SK-MEL-5 (cell line): ENCODE results near the gene ATG101. TPM values are rescaled to one million over a fixed set of nuclear protein-coding genes. Genes with fewer than 3 reads are reported as not detected.

ENCODE experiments used
- DNase-seq: peaks from one replicate; pipeline ENCODE4 v3.0.0-alpha.2; 2016; ENCODE audit warnings: low read depth, low spot score
- in situ Hi-C: cut with HindIII; loops from 2 replicates; pipeline ENCODE4 v1.10.0; 2016; ENCODE audit warnings: low sequenced_read_pairs, high pct_unique_total_duplicates, low pct_unique_long_range_greater_than_20kb
- total RNA-seq: library from RNA; depleted of rRNA; stranded (reverse); fragments of >200 nt; shearing (Covaris generic); gene quantifications from 2 replicates; pipeline ENCODE4 v1.2.3, GENCODE V29; 2014

Gene ATG101
- total RNA-seq, 1 experiment from 2014 or later: 90.4 TPM

GRCh38 chr12:52054231-52054832 lies 15.4 kb upstream of the ATG101 start:
- DNase-seq: no peak
- in situ Hi-C loops: no loop called here

GRCh38 chr12:52054833-52055730 lies 14.7 kb upstream of the ATG101 start:
- DNase-seq: no peak
- in situ Hi-C loops: no loop called here

GRCh38 chr12:52055731-52056711 lies 13.8 kb upstream of the ATG101 start:
- no peak for DNase-seq
- in situ Hi-C loops: no loop called here

DNA sequence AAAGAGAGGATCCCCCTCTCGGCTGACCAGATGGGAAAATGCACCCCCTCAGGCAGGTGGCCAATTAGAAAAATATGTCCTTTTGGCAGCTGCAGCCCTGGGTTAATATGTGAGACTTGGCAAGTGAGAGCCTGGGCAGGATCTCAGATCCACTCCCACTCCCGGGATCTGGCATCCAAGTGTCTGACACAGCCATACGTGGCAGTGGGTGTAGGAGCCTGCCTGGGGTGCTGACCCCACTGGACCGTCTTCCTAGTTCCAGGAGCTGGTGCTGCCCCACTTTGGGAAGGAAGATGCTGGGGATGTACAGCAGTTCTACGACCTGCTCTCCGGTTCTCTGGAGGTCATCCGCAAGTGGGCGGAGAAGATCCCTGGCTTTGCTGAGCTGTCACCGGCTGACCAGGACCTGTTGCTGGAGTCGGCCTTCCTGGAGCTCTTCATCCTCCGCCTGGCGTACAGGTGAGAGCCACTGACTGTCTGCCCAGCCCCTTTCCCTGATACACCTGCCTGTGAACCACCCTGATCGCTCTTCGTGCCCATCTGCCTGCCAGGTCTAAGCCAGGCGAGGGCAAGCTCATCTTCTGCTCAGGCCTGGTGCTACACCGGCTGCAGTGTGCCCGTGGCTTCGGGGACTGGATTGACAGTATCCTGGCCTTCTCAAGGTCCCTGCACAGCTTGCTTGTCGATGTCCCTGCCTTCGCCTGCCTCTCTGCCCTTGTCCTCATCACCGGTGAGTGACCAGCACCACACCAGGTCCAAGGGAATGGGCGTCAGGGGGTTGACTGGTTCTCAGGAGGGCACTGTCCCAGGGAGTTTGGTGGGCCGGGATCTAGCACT lies 12.8 kb upstream of the ATG101 start:
- in situ Hi-C loops: no loop called here

GRCh38 chr12:52057638-52058576 lies 11.9 kb upstream of the ATG101 start:
- DNase-seq: no peak
- in situ Hi-C loops: no loop called here

More for the DNA sequence above, 12.8 kb upstream of the ATG101 start:
- DNase-seq: no peak

DNA sequence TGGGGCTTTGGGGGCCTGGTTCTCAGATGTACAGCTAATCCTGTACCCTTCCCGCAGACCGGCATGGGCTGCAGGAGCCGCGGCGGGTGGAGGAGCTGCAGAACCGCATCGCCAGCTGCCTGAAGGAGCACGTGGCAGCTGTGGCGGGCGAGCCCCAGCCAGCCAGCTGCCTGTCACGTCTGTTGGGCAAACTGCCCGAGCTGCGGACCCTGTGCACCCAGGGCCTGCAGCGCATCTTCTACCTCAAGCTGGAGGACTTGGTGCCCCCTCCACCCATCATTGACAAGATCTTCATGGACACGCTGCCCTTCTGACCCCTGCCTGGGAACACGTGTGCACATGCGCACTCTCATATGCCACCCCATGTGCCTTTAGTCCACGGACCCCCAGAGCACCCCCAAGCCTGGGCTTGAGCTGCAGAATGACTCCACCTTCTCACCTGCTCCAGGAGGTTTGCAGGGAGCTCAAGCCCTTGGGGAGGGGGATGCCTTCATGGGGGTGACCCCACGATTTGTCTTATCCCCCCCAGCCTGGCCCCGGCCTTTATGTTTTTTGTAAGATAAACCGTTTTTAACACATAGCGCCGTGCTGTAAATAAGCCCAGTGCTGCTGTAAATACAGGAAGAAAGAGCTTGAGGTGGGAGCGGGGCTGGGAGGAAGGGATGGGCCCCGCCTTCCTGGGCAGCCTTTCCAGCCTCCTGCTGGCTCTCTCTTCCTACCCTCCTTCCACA lies 11.0 kb upstream of the ATG101 start:
- no peak for DNase-seq
- in situ Hi-C loops: no loop called here

DNA sequence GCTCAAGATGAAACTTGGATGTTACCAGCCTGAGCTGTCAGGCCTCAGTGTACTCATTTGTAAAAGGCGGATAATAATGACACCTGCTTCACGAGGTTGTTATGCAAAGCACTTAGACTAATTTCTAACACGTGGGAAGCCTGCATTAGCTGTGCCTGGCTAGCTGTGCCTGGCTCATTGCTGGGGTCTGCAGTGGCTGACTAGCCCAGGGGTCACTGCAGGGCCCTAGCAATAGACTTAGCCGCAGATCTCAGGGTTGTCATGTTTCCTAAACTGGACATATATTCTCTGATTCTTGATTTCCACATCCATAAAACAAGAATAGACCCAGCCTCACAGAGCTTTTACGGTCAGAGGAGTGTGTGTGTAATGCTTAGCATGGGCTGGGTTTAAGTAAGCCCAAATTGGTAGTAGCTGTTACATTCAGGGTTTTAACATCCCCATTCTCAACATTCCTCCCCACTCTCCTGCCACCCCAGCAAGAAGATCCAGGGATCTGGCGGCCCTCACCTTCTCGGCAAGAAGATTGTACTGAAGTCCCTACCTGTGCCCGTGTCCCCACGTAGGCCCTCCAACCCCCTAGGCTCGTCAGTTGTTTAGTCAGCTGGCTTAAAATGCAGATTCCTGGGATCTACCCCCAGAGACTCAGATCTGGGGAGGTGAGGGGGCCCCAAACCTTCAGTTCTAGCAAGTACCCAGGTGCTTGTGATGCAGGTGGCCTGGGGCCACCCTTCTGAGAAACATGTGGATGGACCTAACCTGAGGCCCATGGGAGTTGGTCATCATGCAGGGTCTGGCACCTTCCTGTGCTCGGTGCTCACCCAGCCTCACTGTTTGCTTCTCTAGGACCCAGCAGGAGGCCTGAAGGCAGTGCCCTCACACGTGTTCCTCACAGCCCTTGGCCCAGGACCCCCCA lies 9.9 kb upstream of the ATG101 start:
- in situ Hi-C loops: no loop called here
- DNase-seq: no peak

- in situ Hi-C loops: no loop called here
- DNase-seq: no peak
Observed at GRCh38 chr12:52060498-52061177, 9.1 kb upstream of the ATG101 start.

DNA sequence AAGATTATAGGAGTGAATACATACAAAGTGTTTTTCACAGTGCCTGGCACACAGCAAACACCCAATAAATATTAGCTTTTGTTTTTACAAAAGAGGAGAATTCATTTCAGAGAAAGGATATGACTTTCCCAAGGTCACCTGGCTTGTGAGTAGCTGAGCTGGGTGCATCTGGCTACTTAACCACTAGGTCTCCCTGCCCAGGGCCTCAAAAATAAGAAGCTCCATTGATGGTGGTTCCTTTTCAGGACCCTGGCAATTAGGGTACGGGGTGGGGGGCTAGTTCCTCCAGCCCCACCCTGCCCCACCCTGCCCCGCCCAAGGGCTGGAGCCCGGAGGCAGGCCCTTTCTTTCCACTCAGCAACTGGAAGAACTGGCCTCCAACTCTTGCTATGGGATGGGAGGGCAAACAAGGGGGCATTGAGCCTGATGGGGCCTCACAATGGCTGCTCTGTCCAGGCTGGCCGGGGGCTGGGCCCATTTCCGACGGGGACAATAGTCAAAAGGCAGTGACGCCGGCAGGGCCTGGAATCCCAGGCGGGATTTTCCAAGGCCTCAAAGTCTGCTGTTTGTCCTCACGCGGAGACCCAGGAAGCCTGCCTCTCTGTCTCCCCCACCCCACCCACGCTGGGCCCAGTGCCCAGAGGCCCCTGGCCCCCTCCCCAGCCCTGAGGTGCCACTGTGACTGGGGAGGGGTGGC lies 8.2 kb upstream of the ATG101 start:
- in situ Hi-C loops: no loop called here
- peak; percentile 97 for DNase-seq

- in situ Hi-C loops: no loop called here
- no peak for DNase-seq
Observed at GRCh38 chr12:52062167-52063081, 7.4 kb upstream of the ATG101 start.

DNA sequence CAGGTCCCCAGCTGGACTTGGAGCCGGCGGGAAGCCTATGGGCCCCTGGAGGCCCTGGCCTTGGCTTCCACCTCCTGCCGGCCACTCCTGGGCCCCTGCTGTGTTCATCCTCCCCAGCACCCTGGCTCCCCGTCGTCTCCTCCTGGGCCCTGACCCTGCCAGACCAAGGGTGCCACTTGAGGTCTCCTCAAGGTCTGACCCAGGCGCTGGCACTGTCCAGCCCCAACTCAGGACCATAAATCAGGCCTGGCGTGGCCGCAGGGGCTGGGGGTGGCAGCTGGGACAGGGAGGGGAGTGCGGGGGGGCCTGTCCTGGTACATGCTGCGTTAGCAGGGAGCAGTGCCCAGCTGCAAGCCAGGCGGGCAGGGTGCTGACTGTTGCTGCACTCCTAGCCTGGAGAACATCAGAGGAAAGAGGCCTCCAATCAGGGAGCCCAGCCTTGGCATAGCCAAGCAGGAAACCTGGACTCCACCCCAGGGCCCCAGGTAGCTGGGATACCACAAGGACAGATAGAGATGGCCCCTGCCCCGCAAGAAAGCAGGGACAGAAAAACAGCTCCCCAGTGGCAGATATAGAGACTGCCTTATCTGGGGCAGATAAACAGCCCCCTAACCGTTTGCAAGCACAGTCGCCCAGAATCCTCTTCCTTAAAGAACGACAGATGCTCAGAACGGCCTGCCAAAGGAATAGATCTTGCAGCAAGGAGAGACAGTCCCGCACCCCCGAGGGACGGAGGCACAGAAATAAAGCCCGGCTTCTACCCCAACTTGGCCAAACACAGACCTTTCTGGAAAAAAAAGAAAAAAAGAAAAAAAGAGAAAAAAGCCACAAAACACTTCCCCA lies 6.5 kb upstream of the ATG101 start:
- DNase-seq: no peak
- in situ Hi-C loops: no loop called here
